ENCODE measurements around the gene RTBDN. TPM values are rescaled to one million over a fixed set of nuclear protein-coding genes. Genes with fewer than 3 reads are reported as not detected.

RTBDN gene
- total RNA-seq, 3 donors from 2014 or later: not detected

- Mint-ChIP-seq H3K27me3 (ENCODE audit: low read depth) (no peaks in the 10 kb centered on the region), H3K4me1 (ENCODE audit: low read depth) (peaks cover 33% of the 10 kb centered on the region), H3K9me3 (no peaks in the 10 kb centered on the region)
Measured at GRCh38 chr19:12794971-12795381, 39.4 kb downstream of the RTBDN start.

GRCh38 chr19:12794196-12794941 lies 40.0 kb downstream of the RTBDN start:
- ATAC-seq (peak in 1 of 2 donors; percentile 0), DNase-seq (no peak)
- no peaks in the 10 kb centered on the region for H3K9me3 Mint-ChIP-seq
- no peaks in the 10 kb centered on the region for H3K27me3 Mint-ChIP-seq (ENCODE audit: low read depth)
- H3K4me1 Mint-ChIP-seq (ENCODE audit: low read depth): peaks cover 33% of the 10 kb centered on the region
- peak overlapping the region; percentile 78 for H3K4me3 Mint-ChIP-seq
- H3K36me3 Mint-ChIP-seq (ENCODE audit: insufficient read depth): peaks cover 5% of the 10 kb centered on the region

More at GRCh38 chr19:12794971-12795381, 39.4 kb downstream of the RTBDN start:
- H3K4me3 Mint-ChIP-seq: peak overlapping the region; percentile 78
- peaks cover 5% of the 10 kb centered on the region for H3K36me3 Mint-ChIP-seq (ENCODE audit: insufficient read depth)
- ATAC-seq: no peak
- DNase-seq: no peak

GRCh38 chr19:12793290-12794195 lies 40.8 kb downstream of the RTBDN start:
- peak; percentile 94 for DNase-seq

GRCh38 chr19:12792853-12793289 lies 41.5 kb downstream of the RTBDN start:
- Mint-ChIP-seq H3K9me3 (no peaks in the 10 kb centered on the region), H3K27me3 (ENCODE audit: low read depth) (no peaks in the 10 kb centered on the region), H3K4me3 (peak overlapping the region; percentile 97), H3K36me3 (ENCODE audit: insufficient read depth) (peaks cover 5% of the 10 kb centered on the region), H3K4me1 (ENCODE audit: low read depth) (peaks cover 47% of the 10 kb centered on the region)
- DNase-seq (no peak), ATAC-seq (no peak)

More at GRCh38 chr19:12793290-12794195, 40.8 kb downstream of the RTBDN start:
- Mint-ChIP-seq H3K9me3 (no peaks in the 10 kb centered on the region), H3K36me3 (ENCODE audit: insufficient read depth) (peaks cover 5% of the 10 kb centered on the region), H3K4me1 (ENCODE audit: low read depth) (peaks cover 41% of the 10 kb centered on the region), H3K27me3 (ENCODE audit: low read depth) (no peaks in the 10 kb centered on the region), H3K4me3 (peak overlapping the region; percentile 97)
- ATAC-seq: peak; percentile 33 to 37

- ATAC-seq (no peak), DNase-seq (peak; percentile 68)
- peaks cover 5% of the 10 kb centered on the region for H3K36me3 Mint-ChIP-seq (ENCODE audit: insufficient read depth)
- no peaks in the 10 kb centered on the region for H3K9me3 Mint-ChIP-seq
- H3K27me3 Mint-ChIP-seq (ENCODE audit: low read depth): no peaks in the 10 kb centered on the region
- H3K4me3 Mint-ChIP-seq: peak overlapping the region; percentile 97
- peaks cover 47% of the 10 kb centered on the region for H3K4me1 Mint-ChIP-seq (ENCODE audit: low read depth)
Measured at GRCh38 chr19:12792051-12792852, 42.1 kb downstream of the RTBDN start.

- Mint-ChIP-seq H3K4me1 (ENCODE audit: low read depth) (peaks cover 48% of the 10 kb centered on the region), H3K27me3 (ENCODE audit: low read depth) (no peaks in the 10 kb centered on the region), H3K9me3 (no peaks in the 10 kb centered on the region), H3K4me3 (peak within 1 kb of the TSS; percentile 97), H3K36me3 (ENCODE audit: insufficient read depth) (peaks cover 5% of the 10 kb centered on the region)
- ATAC-seq (peak; percentile 49 to 54), DNase-seq (peak; percentile 98)
Measured at GRCh38 chr19:12791345-12792050, 42.9 kb downstream of the RTBDN start, which contains the start of gene JUNB. TSS of gene JUNB (plus strand) at chr19:12791486. CDS start at chr19:12791772, 286 bp downstream.

DNA sequence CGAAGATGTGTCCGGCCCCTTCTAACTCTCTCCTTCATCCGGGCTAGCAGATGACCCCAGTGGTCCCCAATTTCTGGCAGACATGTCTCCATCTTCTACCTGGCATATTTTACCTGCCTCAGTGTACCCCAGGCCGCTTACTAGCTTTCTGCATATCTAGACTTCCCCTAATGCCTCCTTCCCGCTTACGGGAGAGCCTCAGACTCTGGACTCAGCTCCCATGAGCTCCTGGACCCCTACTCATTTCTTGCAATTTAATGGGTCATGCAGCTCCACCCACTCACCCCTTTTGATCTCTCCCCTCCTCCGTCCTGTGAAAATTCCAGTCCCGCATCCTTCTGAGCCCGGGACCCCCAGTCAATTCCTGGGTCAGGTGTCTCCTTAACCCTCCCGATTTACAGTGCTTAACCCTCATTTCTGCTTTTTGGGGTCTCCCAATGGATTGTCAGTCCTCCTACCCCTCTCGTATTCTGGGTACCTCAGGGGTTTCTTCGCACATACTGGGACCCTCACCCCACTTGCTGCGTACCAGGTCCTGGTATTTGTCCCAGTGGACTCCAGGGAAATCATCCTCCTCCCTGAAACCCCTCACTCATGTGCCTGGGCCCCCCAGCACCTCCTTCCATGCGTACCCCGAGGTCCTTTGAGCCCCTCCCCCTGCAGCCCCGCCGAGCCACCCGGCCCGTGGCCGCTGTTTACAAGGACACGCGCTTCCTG lies 43.6 kb downstream of the RTBDN start:
- DNase-seq: no peak
- Mint-ChIP-seq H3K36me3 (ENCODE audit: insufficient read depth) (peaks cover 5% of the 10 kb centered on the region), H3K4me3 (peak overlapping the region; percentile 97)

DNA sequence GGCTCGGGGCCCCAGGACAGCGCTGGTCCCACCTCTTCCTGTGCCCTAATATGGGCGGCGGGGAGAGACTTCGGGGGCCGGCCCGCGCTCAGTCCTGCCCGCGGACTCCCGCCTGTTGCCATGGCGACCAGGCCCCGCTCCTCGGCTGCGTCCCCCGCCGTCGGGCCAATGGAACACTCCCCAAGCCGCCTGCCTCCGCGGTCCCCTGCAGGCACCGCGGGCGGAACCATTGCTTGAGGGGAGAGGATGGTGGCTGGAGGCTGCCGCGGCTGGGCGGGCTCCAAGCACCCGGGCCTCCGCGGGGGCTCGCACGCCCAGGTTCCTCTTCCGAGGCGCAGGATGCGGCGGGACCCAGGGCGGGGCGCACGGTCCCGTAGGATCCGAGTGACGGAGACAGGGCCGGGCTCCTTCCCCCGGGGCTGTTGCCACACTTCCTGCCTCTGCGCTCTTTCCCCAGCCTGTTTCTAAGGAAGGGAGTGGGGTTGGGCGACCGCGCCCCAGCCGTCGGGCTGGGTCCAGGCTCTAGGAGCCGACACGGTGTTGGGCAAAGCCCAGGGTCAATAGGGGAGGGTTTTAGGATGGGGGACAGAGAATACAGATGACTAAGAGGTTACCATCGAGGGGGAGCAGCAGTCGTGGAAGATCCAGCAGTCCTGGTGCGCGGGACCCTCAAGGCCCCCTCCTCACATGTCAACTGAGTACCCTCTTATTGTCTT lies 44.3 kb downstream of the RTBDN start:
- Mint-ChIP-seq H3K27me3 (ENCODE audit: low read depth) (no peaks in the 10 kb centered on the region), H3K4me3 (peak overlapping the region; percentile 97), H3K36me3 (ENCODE audit: insufficient read depth) (peaks cover 5% of the 10 kb centered on the region), H3K4me1 (ENCODE audit: low read depth) (peaks cover 38% of the 10 kb centered on the region), H3K9me3 (no peaks in the 10 kb centered on the region)
- peak; percentile 78 for DNase-seq
- ATAC-seq: peak; percentile 35 to 39

More for the DNA sequence above, 43.6 kb downstream of the RTBDN start:
- peaks cover 43% of the 10 kb centered on the region for H3K4me1 Mint-ChIP-seq (ENCODE audit: low read depth)
- no peaks in the 10 kb centered on the region for H3K27me3 Mint-ChIP-seq (ENCODE audit: low read depth)
- no peak for ATAC-seq
- no peaks in the 10 kb centered on the region for H3K9me3 Mint-ChIP-seq

DNA sequence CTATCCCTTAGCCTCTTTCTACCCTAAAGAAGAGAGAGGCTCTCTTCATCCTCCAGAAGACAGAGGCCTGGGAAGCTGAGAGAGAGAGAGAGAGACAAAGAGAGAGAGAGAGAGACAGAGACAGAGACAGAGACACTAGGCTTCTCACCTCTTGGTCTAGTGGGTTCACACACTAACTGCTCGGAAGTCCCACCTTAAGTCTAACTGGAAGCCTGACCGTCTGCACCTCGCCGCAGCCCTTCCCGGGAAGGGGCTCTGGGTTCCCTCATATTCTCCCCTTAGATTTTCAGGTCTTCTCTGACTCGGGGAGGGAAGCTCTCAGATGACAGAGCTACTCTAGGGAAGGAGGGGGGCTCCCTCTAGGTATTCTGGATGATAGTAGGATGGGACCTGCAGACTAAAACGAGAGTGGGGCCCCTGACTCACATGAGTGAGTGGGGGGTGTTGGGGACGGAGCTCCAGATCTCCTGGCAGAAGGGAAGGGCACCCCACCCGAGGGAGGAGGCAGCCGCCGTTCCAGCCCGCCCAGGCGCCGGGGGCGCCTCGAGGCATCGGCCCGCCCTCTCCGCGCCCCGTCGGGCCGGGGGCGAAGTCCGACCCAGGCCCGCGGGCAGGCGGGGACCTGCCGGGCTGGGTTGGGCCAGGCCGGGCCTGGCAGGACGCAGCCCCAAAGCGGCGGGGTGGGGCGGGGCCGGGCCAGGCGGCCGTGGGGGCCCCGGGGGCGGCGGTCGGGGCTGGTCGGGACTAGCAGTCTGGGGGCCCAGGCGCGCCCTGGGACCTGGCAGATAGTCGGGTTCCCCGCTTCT lies 45.1 kb downstream of the RTBDN start:
- Mint-ChIP-seq H3K9me3 (no peaks in the 10 kb centered on the region), H3K4me3 (peak overlapping the region; percentile 84), H3K36me3 (ENCODE audit: insufficient read depth) (peaks cover 5% of the 10 kb centered on the region), H3K27me3 (ENCODE audit: low read depth) (no peaks in the 10 kb centered on the region), H3K4me1 (ENCODE audit: low read depth) (peaks cover 31% of the 10 kb centered on the region)
- ATAC-seq: peak; percentile 0 to 1
- no peak for DNase-seq

GRCh38 chr19:12788682-12789097 lies 45.7 kb downstream of the RTBDN start:
- H3K27me3 Mint-ChIP-seq (ENCODE audit: low read depth): no peaks in the 10 kb centered on the region
- peaks cover 5% of the 10 kb centered on the region for H3K36me3 Mint-ChIP-seq (ENCODE audit: insufficient read depth)
- no peaks in the 10 kb centered on the region for H3K9me3 Mint-ChIP-seq
- H3K4me3 Mint-ChIP-seq: peak overlapping the region; percentile 84
- DNase-seq (no peak), ATAC-seq (no peak)
- peaks cover 28% of the 10 kb centered on the region for H3K4me1 Mint-ChIP-seq (ENCODE audit: low read depth)

GRCh38 chr19:12788042-12788681 lies 46.2 kb downstream of the RTBDN start:
- Mint-ChIP-seq H3K27me3 (ENCODE audit: low read depth) (no peaks in the 10 kb centered on the region), H3K36me3 (ENCODE audit: insufficient read depth) (peaks cover 3% of the 10 kb centered on the region), H3K9me3 (no peaks in the 10 kb centered on the region), H3K4me1 (ENCODE audit: low read depth) (peaks cover 33% of the 10 kb centered on the region), H3K4me3 (no peak overlapping the region)
- DNase-seq: no peak
- no peak for ATAC-seq

All from activated T-cell treated with anti-CD3 and anti-CD28 coated beads, Interleukin-2, amount 50 U/mL, for 4 hours (primary cell).